ENCODE measurements around the gene AP2A2. TPM values are rescaled to one million over a fixed set of nuclear protein-coding genes. Genes with fewer than 3 reads are reported as not detected.

The AP2A2 gene
- total RNA-seq, 1 donor from 2014 or later, result 228 TPM

GRCh38 chr11:991034-991433, 65.4 kb downstream of the AP2A2 start:
- Mint-ChIP-seq H3K4me1 (ENCODE audit: low read depth, unreplicated experiment) (peaks cover 6% of the 10 kb centered on the region), H3K27me3 (ENCODE audit: unreplicated experiment) (peaks cover 16% of the 10 kb centered on the region), H3K36me3 (ENCODE audit: unreplicated experiment) (no peaks in the 10 kb centered on the region), H3K4me3 (ENCODE audit: unreplicated experiment) (no peak overlapping the region), H3K9me3 (ENCODE audit: unreplicated experiment) (peaks cover 16% of the 10 kb centered on the region), H3K27ac (ENCODE audit: unreplicated experiment) (peak overlapping the region; percentile 66)
- no peak for TF ChIP-seq CTCF (IDR thresholded peaks at IDR 0.05; ENCODE audit: partially characterized antibody, unreplicated experiment)
- DNase-seq, result no peak

GRCh38 chr11:991711-992307, 66.1 kb downstream of the AP2A2 start:
- H3K9me3 Mint-ChIP-seq (ENCODE audit: unreplicated experiment), result peaks cover 17% of the 10 kb centered on the region
- peaks cover 20% of the 10 kb centered on the region for H3K27me3 Mint-ChIP-seq (ENCODE audit: unreplicated experiment)
- no peak for DNase-seq
- peaks cover 9% of the 10 kb centered on the region for H3K4me1 Mint-ChIP-seq (ENCODE audit: low read depth, unreplicated experiment)
- no peak for TF ChIP-seq CTCF (IDR thresholded peaks at IDR 0.05; ENCODE audit: partially characterized antibody, unreplicated experiment)
- H3K27ac Mint-ChIP-seq (ENCODE audit: unreplicated experiment), result peak overlapping the region; percentile 55
- no peaks in the 10 kb centered on the region for H3K36me3 Mint-ChIP-seq (ENCODE audit: unreplicated experiment)
- no peak overlapping the region for H3K4me3 Mint-ChIP-seq (ENCODE audit: unreplicated experiment)

- peaks cover 9% of the 10 kb centered on the region for H3K4me1 Mint-ChIP-seq (ENCODE audit: low read depth, unreplicated experiment)
- no peak for DNase-seq
- H3K36me3 Mint-ChIP-seq (ENCODE audit: unreplicated experiment), result no peaks in the 10 kb centered on the region
- H3K9me3 Mint-ChIP-seq (ENCODE audit: unreplicated experiment), result peaks cover 21% of the 10 kb centered on the region
- no peak for TF ChIP-seq CTCF (IDR thresholded peaks at IDR 0.05; ENCODE audit: partially characterized antibody, unreplicated experiment)
- H3K27ac Mint-ChIP-seq (ENCODE audit: unreplicated experiment), result peak overlapping the region; percentile 8
- peaks cover 20% of the 10 kb centered on the region for H3K27me3 Mint-ChIP-seq (ENCODE audit: unreplicated experiment)
- no peak overlapping the region for H3K4me3 Mint-ChIP-seq (ENCODE audit: unreplicated experiment)
Measured at GRCh38 chr11:992577-992976, 66.9 kb downstream of the AP2A2 start.

GRCh38 chr11:993632-994167, 68.0 kb downstream of the AP2A2 start:
- DNase-seq, result no peak
- Mint-ChIP-seq H3K9me3 (ENCODE audit: unreplicated experiment) (peaks cover 17% of the 10 kb centered on the region), H3K27ac (ENCODE audit: unreplicated experiment) (no peak overlapping the region), H3K4me1 (ENCODE audit: low read depth, unreplicated experiment) (peaks cover 9% of the 10 kb centered on the region), H3K4me3 (ENCODE audit: unreplicated experiment) (no peak overlapping the region), H3K36me3 (ENCODE audit: unreplicated experiment) (no peaks in the 10 kb centered on the region), H3K27me3 (ENCODE audit: unreplicated experiment) (peaks cover 18% of the 10 kb centered on the region)
- no peak for TF ChIP-seq CTCF (IDR thresholded peaks at IDR 0.05; ENCODE audit: partially characterized antibody, unreplicated experiment)

GRCh38 chr11:995044-995751, 69.5 kb downstream of the AP2A2 start:
- H3K4me3 Mint-ChIP-seq (ENCODE audit: unreplicated experiment), result no peak overlapping the region
- H3K36me3 Mint-ChIP-seq (ENCODE audit: unreplicated experiment), result no peaks in the 10 kb centered on the region
- peaks cover 12% of the 10 kb centered on the region for H3K27me3 Mint-ChIP-seq (ENCODE audit: unreplicated experiment)
- DNase-seq, result no peak
- peaks cover 9% of the 10 kb centered on the region for H3K4me1 Mint-ChIP-seq (ENCODE audit: low read depth, unreplicated experiment)
- peaks cover 18% of the 10 kb centered on the region for H3K9me3 Mint-ChIP-seq (ENCODE audit: unreplicated experiment)
- peak overlapping the region; percentile 41 for H3K27ac Mint-ChIP-seq (ENCODE audit: unreplicated experiment)
- no peak for TF ChIP-seq CTCF (IDR thresholded peaks at IDR 0.05; ENCODE audit: partially characterized antibody, unreplicated experiment)

Data from glutamatergic neuron (in vitro differentiated cells).